ENCODE data around the gene CDH4.
"Not testable (repeated sequence)": the region's sequence is repeated elsewhere in the genome, so short reads cannot be mapped to it uniquely, and the experiment has no call there.

CDH4 gene

GRCh38 chr20:61942526-61942925, 690.5 kb downstream of the CDH4 start:
- DNase-seq (ENCODE audit: low read depth): no peak
- TF ChIP-seq CTCF (conservative IDR thresholded peaks at IDR 0.05; ENCODE audit: low read depth, low read length): no peak
- H3K4me3 ChIP-seq (ENCODE audit: low read length): no peak overlapping the region

GRCh38 chr20:61944967-61945366, 692.9 kb downstream of the CDH4 start:
- not testable (repeated sequence) for DNase-seq (ENCODE audit: low read depth); H3K4me3 ChIP-seq (ENCODE audit: low read length)

GRCh38 chr20:61945495-61945894, 693.4 kb downstream of the CDH4 start:
- not testable (repeated sequence) for H3K4me3 ChIP-seq (ENCODE audit: low read length)

GRCh38 chr20:61948056-61948455, 696.0 kb downstream of the CDH4 start:
- H3K4me3 ChIP-seq (ENCODE audit: low read length): not testable (repeated sequence)

More at GRCh38 chr20:61945495-61945894, 693.4 kb downstream of the CDH4 start:
- DNase-seq (ENCODE audit: low read depth): not testable (repeated sequence)

GRCh38 chr20:61948586-61949362, 696.7 kb downstream of the CDH4 start:
- no peak for DNase-seq (ENCODE audit: low read depth)
- no peak overlapping the region for H3K4me3 ChIP-seq (ENCODE audit: low read length)
- TF ChIP-seq CTCF (conservative IDR thresholded peaks at IDR 0.05; ENCODE audit: low read depth, low read length): no peak

More at GRCh38 chr20:61948056-61948455, 696.0 kb downstream of the CDH4 start:
- DNase-seq (ENCODE audit: low read depth): not testable (repeated sequence)

- DNase-seq (ENCODE audit: low read depth): no peak
- H3K4me3 ChIP-seq (ENCODE audit: low read length): no peak overlapping the region
- no peak for TF ChIP-seq CTCF (conservative IDR thresholded peaks at IDR 0.05; ENCODE audit: low read depth, low read length)
Measured at GRCh38 chr20:61949363-61949713, 697.3 kb downstream of the CDH4 start.

- DNase-seq (ENCODE audit: low read depth): no peak
- TF ChIP-seq CTCF (conservative IDR thresholded peaks at IDR 0.05; ENCODE audit: low read depth, low read length): no peak
Measured at GRCh38 chr20:61949714-61950640, 697.9 kb downstream of the CDH4 start.

GRCh38 chr20:61950641-61951071, 698.6 kb downstream of the CDH4 start:
- TF ChIP-seq CTCF (conservative IDR thresholded peaks at IDR 0.05; ENCODE audit: low read depth, low read length): no peak
- no peak for DNase-seq (ENCODE audit: low read depth)
- no peak overlapping the region for H3K4me3 ChIP-seq (ENCODE audit: low read length)

More at GRCh38 chr20:61949714-61950640, 697.9 kb downstream of the CDH4 start:
- H3K4me3 ChIP-seq (ENCODE audit: low read length): no peak overlapping the region
